ENCODE data around the gene PPM1L. TPM values are rescaled to one million over a fixed set of nuclear protein-coding genes. Genes with fewer than 3 reads are reported as not detected.

Gene PPM1L
- total and polyA plus RNA-seq, 2 donors (not counting 1 experiment from before 2014, with no cell fraction given) = 1.1 to 12.0 TPM

- peaks cover 0 to 4% (median 1%) of the 10 kb centered on the region in 4 experiments for H3K27me3 ChIP-seq (replicated peaks in 1 of 4; ENCODE audit: control extremely low read depth in 1 of 4, control insufficient read depth in 3 of 4, insufficient read depth in 4 of 4, low read length in 3 of 4)
- no peak overlapping the region for H3K4me2 ChIP-seq (replicated peaks; ENCODE audit: low read depth, low read length, poor library complexity, severe bottlenecking)
- no peaks in the 10 kb centered on the region for H4K20me1 ChIP-seq (ENCODE audit: control insufficient read depth, insufficient read depth, low read length, poor library complexity, severe bottlenecking)
- no peak overlapping the region for H3K9ac ChIP-seq (ENCODE audit: low read length)
- H3K36me3 ChIP-seq (replicated peaks in 1 of 2; ENCODE audit: control extremely low read depth in 1 of 2, control insufficient read depth in 1 of 2, extremely low read depth in 1 of 2, insufficient read depth in 2 of 2, low read length in 1 of 2) = no peaks in the 10 kb centered on the region
- ChIA-PET CTCF (interaction anchor here (0.6 to 1.0 kb wide), 2 partner anchors 37 to 193 kb away, joined by 3 read pairs; no protein-coding TSS in a partner anchor), POLR2A (no interaction called here)
- no CpG with 5 or more reads among the region's 1 CpG for WGBS (ENCODE audit: insufficient coverage)
- Mint-ChIP-seq H3K4me1 (no peaks in the 10 kb centered on the region), H3K27me3 (peaks cover 11% of the 10 kb centered on the region), H3K4me3 (no peak overlapping the region), H3K27ac (no peak overlapping the region), H3K9me3 (ENCODE audit: insufficient read depth) (no peaks in the 10 kb centered on the region)
- no peaks in the 10 kb centered on the region for H3K79me2 ChIP-seq (ENCODE audit: control insufficient read depth, insufficient read depth, low read length)
- no peak overlapping the region for H2AFZ ChIP-seq (ENCODE audit: insufficient read depth, low read depth, low read length, poor library complexity, severe bottlenecking)
- intact Hi-C loops (cut with micrococcal nuclease) = no loop called here
- H3K4me1 ChIP-seq (ENCODE audit: control insufficient read depth in 2 of 2, insufficient read depth in 2 of 2, low read length in 2 of 2) = peaks cover 0 to under 1% of the 10 kb centered on the region in 2 donors
- H3K9me3 ChIP-seq (ENCODE audit: control extremely low read depth in 1 of 3, control insufficient read depth in 2 of 3, insufficient read depth in 1 of 3, low read length in 2 of 3) = no peaks in the 10 kb centered on the region
- no peak for DNase-seq
- H3K4me3 ChIP-seq (ENCODE audit: control extremely low read depth in 1 of 5, extremely low read depth in 1 of 5, insufficient read depth in 1 of 5, low read depth in 2 of 5, low read length in 4 of 5) = no peak overlapping the region
- ATAC-seq (ENCODE audit: low read depth) = no peak
- no peak for TF ChIP-seq EZH2 (IDR thresholded peaks at IDR 0.05; ENCODE audit: borderline replicate concordance, insufficient read depth, low read depth, low read length, poor library complexity, severe bottlenecking)
- no peak overlapping the region for H3K27ac ChIP-seq (ENCODE audit: low read length in 2 of 2)
These were observed 7.2 kb upstream of the PPM1L start for GRCh38 chr3:160748787-160749186.

GRCh38 chr3:160753953-160754352, 2.1 kb upstream of the PPM1L start:
- Histone ChIP-seq H3K27ac (ENCODE audit: low read length in 2 of 2) (no peak overlapping the region), H3K79me2 (ENCODE audit: control insufficient read depth, insufficient read depth, low read length) (no peaks in the 10 kb centered on the region), H3K4me1 (ENCODE audit: control insufficient read depth in 2 of 2, insufficient read depth in 2 of 2, low read length in 2 of 2) (peaks cover 25% of the 10 kb centered on the region in 2 donors), H4K20me1 (ENCODE audit: control insufficient read depth, insufficient read depth, low read length, poor library complexity, severe bottlenecking) (no peaks in the 10 kb centered on the region), H3K9ac (ENCODE audit: low read length) (peak overlapping the region; percentile 81), H3K4me3 (ENCODE audit: control extremely low read depth in 1 of 5, extremely low read depth in 1 of 5, insufficient read depth in 1 of 5, low read depth in 2 of 5, low read length in 4 of 5) (peak overlapping the region in 3 of 5 experiments; percentile 68 to 86 (median 79)), H2AFZ (ENCODE audit: insufficient read depth, low read depth, low read length, poor library complexity, severe bottlenecking) (peak overlapping the region; percentile 96), H3K27me3 (replicated peaks in 1 of 4; ENCODE audit: control extremely low read depth in 1 of 4, control insufficient read depth in 3 of 4, insufficient read depth in 4 of 4, low read length in 3 of 4) (peaks cover 0 to 11% (median 4%) of the 10 kb centered on the region in 4 experiments), H3K4me2 (replicated peaks; ENCODE audit: low read depth, low read length, poor library complexity, severe bottlenecking) (peak overlapping the region; percentile 96), H3K36me3 (replicated peaks in 1 of 2; ENCODE audit: control extremely low read depth in 1 of 2, control insufficient read depth in 1 of 2, extremely low read depth in 1 of 2, insufficient read depth in 2 of 2, low read length in 1 of 2) (no peaks in the 10 kb centered on the region), H3K9me3 (ENCODE audit: control extremely low read depth in 1 of 3, control insufficient read depth in 2 of 3, insufficient read depth in 1 of 3, low read length in 2 of 3) (no peaks in the 10 kb centered on the region)
- Mint-ChIP-seq H3K27ac (no peak overlapping the region), H3K9me3 (ENCODE audit: insufficient read depth) (no peaks in the 10 kb centered on the region), H3K27me3 (peaks cover 11% of the 10 kb centered on the region), H3K4me1 (peaks cover 31% of the 10 kb centered on the region), H3K4me3 (peak overlapping the region; percentile 98)
- intact Hi-C loops (cut with micrococcal nuclease) = loop anchor here (10.0 kb wide), 1 partner anchor 321 kb away; no protein-coding TSS in a partner anchor
- no CpG with 5 or more reads among the region's 2 CpGs for WGBS (ENCODE audit: insufficient coverage)
- DNase-seq (no peak), ATAC-seq (ENCODE audit: low read depth) (no peak)
- CTCF ChIA-PET = interaction anchor here (1.3 kb wide), 1 partner anchor 10 kb away, joined by 3 read pairs; no protein-coding TSS in a partner anchor
- TF ChIP-seq EZH2 (IDR thresholded peaks at IDR 0.05; ENCODE audit: borderline replicate concordance, insufficient read depth, low read depth, low read length, poor library complexity, severe bottlenecking) (no peak), CTCF (IDR thresholded peaks at IDR 0.05) (no peak)
- POLR2A ChIA-PET = no interaction called here

Data from B cell (primary cell).